AG04450 (cell line): ENCODE measurements around the gene SOX1. TPM values are rescaled to one million over a fixed set of nuclear protein-coding genes. Genes with fewer than 3 reads are reported as not detected.

Experiments
- CTCF ChIA-PET: fragments of 300-600, 350-600 bp; formaldehyde crosslinking; extraction: SDS; loops from one replicate; lab custom pipeline; 2022; ENCODE audit warnings: antibody characterized with exemption, inconsistent platforms; lab: Charles Lee
- POLR2A ChIA-PET: fragments of 350-600 bp; formaldehyde crosslinking; extraction: SDS; loops from one replicate; lab custom pipeline; 2021; ENCODE audit warnings: antibody characterized with exemption, inconsistent platforms; lab: Yijun Ruan, JAX
- DNase-seq: peaks from one replicate; pipeline ENCODE4 v3.0.0-alpha.2; 2011; ENCODE audit warnings: low read depth, low spot score
- H3K27ac ChIP-seq: one replicate; pipeline ENCODE4 v1.5.1; 2012; ENCODE audit warnings: low read depth, low read length, control low read depth
- H3K27me3 ChIP-seq: one replicate; pipeline ENCODE4 v1.6.0; 2012; ENCODE audit warnings: low read length; ENCODE audit not compliant: control insufficient read depth, insufficient read depth
- H3K4me3 ChIP-seq: 2 replicates; pipeline ENCODE4 v1.5.1; 2011; ENCODE audit warnings: mild to moderate bottlenecking, low read depth, low read length, control low read depth
- H3K9me3 ChIP-seq: 2 replicates; pipeline ENCODE4 v1.5.1; 2012; ENCODE audit warnings: low read length; ENCODE audit not compliant: control insufficient read depth, insufficient read depth
- polyA minus RNA-seq: library from RNA; depleted of rRNA, polyadenylated mRNA; stranded (reverse); fragments of >200 nt; gene quantifications from 2 replicates; pipeline ENCODE4 v1.2.3, GENCODE V29; 2011; rRNA and poly(A)+ RNA removed
- polyA plus RNA-seq: library from polyadenylated mRNA; depleted of rRNA; stranded (reverse); fragments of >200 nt; gene quantifications from 2 replicates; pipeline ENCODE4 v1.2.3, GENCODE V29; 2011; rRNA removed
- TF ChIP-seq, protein P1 (sequence below): IDR thresholded peaks from 2 replicates; pipeline ENCODE4 v1.5.1; 2011; ENCODE audit warnings: low read depth, low read length, control low read depth, inconsistent platforms

SOX1 gene
- not detected in 2 replicates for polyA plus RNA-seq
- not detected in 2 replicates for polyA minus RNA-seq

DNA sequence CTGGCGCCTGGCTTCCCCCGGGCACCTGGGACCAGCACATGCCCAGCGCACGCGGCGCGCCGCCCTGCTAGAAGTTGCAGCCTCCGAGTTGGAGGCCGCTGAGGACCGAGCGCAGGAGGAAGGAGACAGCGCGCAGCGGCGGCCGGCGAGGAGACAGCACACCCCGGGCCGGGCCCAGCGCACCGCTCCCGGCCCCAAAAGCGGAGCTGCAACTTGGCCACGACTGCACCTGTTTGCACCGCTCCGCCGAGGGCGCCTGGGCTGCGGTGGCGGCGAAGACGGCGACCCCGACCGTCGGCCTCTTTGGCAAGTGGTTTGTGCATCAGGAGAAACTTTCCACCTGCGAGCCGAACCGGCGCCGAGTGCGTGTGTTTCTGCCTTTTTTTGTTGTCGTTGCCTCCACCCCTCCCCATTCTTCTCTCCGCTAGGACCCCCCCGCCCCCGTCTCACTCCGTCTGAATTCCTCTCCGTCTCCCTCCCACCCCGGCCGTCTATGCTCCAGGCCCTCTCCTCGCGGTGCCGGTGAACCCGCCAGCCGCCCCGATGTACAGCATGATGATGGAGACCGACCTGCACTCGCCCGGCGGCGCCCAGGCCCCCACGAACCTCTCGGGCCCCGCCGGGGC, at the start of gene SOX1:
SOX1 (plus strand) TSS at position 34 of the 626 bp plus-strand sequence; CDS start at position 544, 510 bp downstream.
- POLR2A ChIA-PET = no interaction called here
- Histone ChIP-seq H3K4me3 (no peak within 1 kb of the TSS), H3K27me3 (peaks cover 64% of the 10 kb centered on the region)

DNA sequence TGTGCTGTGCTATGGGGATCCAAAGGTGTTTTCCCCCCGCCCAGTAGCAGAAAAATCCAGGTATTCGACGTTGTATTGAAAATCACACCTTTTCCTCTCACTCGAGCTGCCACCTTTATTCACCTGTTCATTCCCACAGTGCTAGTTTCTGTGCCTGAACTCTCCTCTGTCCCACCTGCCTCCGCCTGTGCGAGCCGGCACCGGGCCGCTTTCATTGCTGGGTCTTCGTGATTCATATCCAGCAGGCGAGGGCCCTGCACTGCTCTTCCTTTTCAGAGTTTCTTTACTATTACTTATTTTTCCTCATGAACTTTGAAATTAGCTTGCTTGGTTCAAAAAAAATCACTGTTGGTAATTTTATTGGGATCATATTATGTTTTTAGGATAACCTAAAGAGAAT, 42.4 kb upstream of the SOX1 start:
- no peak overlapping the region for H3K27ac ChIP-seq
- ChIA-PET CTCF (no interaction called here), POLR2A (no interaction called here)
- TF ChIP-seq, protein P1, sequence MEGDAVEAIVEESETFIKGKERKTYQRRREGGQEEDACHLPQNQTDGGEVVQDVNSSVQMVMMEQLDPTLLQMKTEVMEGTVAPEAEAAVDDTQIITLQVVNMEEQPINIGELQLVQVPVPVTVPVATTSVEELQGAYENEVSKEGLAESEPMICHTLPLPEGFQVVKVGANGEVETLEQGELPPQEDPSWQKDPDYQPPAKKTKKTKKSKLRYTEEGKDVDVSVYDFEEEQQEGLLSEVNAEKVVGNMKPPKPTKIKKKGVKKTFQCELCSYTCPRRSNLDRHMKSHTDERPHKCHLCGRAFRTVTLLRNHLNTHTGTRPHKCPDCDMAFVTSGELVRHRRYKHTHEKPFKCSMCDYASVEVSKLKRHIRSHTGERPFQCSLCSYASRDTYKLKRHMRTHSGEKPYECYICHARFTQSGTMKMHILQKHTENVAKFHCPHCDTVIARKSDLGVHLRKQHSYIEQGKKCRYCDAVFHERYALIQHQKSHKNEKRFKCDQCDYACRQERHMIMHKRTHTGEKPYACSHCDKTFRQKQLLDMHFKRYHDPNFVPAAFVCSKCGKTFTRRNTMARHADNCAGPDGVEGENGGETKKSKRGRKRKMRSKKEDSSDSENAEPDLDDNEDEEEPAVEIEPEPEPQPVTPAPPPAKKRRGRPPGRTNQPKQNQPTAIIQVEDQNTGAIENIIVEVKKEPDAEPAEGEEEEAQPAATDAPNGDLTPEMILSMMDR = no peak
- no peak overlapping the region for H3K4me3 ChIP-seq
- no peaks in the 10 kb centered on the region for H3K27me3 ChIP-seq
- DNase-seq = no peak
- H3K9me3 ChIP-seq = peaks cover 54% of the 10 kb centered on the region

More for the DNA sequence above, at the start of gene SOX1:
- CTCF ChIA-PET = no interaction called here
- H3K9me3 ChIP-seq = no peaks in the 10 kb centered on the region; the same call in 1 of the 2 replicates
- no peak within 1 kb of the TSS for H3K27ac ChIP-seq
- TF ChIP-seq, protein P1 = no peak
- no peak for DNase-seq

DNA sequence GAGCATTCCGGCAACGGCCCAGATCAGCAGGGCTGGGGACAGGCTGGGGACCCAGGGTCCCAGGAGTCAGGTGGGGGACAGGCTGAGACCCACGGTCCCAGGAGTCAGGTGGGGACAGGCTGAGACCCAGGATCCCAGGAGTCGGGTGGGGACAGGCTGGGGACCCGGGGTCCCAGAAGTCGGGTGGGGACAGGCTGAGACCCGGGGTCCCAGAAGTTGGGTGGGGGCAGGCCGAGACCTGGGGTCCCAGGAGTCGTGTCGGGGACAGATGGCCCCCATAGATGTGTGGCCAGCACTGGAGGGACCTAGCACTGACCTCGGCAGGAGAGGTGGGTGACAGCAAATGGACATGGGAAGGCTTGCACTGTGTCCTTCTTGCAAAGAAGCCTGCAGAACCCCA, 39.7 kb upstream of the SOX1 start:
- TF ChIP-seq, protein P1 = no peak
- Histone ChIP-seq H3K4me3 (no peak overlapping the region), H3K9me3 (peaks cover 70% of the 10 kb centered on the region), H3K27me3 (no peaks in the 10 kb centered on the region), H3K27ac (no peak overlapping the region)
- no peak for DNase-seq
- POLR2A ChIA-PET = no interaction called here
- CTCF ChIA-PET = no interaction called here

DNA sequence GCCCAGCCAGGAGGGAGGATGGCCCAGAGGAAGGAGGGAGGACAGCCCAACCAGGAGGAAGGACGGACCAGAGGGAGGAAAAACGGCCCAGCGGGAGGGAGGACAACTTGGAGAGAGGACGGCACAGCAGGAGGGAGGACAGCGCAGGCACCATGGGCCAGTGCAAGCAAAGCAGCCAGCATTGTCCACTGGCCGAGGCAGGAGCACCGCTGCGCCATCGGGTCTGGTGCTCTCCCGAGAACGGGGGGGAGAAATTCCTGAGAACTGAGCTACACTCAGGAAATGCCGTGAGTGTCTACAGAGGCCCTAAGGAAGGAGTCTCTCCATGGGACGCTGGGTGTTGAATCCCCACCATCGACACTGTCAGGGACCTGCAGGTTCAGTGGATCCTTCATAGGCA, 38.5 kb upstream of the SOX1 start:
- ChIA-PET CTCF (no interaction called here), POLR2A (no interaction called here)
- TF ChIP-seq, protein P1 = no peak

DNA sequence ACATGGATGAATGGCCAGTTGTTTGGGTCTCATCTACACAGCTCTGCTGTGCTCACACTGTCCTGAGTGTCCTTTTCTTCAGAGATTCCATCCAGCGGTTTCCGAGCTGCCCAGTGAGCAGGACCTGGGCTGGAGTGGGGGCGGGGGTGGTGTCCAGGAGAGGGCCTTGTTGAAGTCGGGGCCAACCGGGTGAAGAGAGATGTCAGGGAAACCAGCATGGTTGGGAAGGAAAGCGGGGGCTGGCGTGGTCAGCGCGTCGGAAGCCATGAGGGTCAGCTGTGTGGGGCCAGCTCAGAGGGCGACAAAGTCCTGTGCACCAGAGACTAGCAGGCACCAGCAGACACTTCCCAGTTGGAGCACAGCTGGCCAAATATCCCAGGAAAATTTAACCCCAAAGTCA, 37.8 kb upstream of the SOX1 start:
- H3K4me3 ChIP-seq = no peak overlapping the region
- H3K9me3 ChIP-seq = peaks cover 86% of the 10 kb centered on the region
- POLR2A ChIA-PET = no interaction called here
- CTCF ChIA-PET = no interaction called here
- H3K27me3 ChIP-seq = no peaks in the 10 kb centered on the region
- TF ChIP-seq, protein P1 = no peak
- no peak for DNase-seq
- no peak overlapping the region for H3K27ac ChIP-seq

More for the DNA sequence above, 38.5 kb upstream of the SOX1 start:
- Histone ChIP-seq H3K9me3 (peaks cover 80% of the 10 kb centered on the region), H3K27me3 (no peaks in the 10 kb centered on the region), H3K27ac (no peak overlapping the region), H3K4me3 (no peak overlapping the region)
- no peak for DNase-seq
